NCI-H1105 (cell line): ENCODE data around the gene MRPL28.
A peak's percentile ranks its signal among the peaks of the same experiment; 100 is the strongest.
"Not testable (repeated sequence)": the region's sequence is repeated elsewhere in the genome, so short reads cannot be mapped to it uniquely, and the experiment has no call there.

Source experiments
- DNase-seq: peaks from one replicate; lab custom pipeline; 2025; lab: John Stamatoyannopoulos, UW

Gene MRPL28

GRCh38 chr16:359067-359763 is 11.1 kb downstream of the MRPL28 start:
- DNase-seq: no peak

GRCh38 chr16:356741-357140 is 13.6 kb downstream of the MRPL28 start:
- DNase-seq: no peak

- no peak for DNase-seq
Observed at GRCh38 chr16:354971-355461, 15.3 kb downstream of the MRPL28 start.

- no peak for DNase-seq
Observed at GRCh38 chr16:354291-354881, 16.0 kb downstream of the MRPL28 start.

GRCh38 chr16:353404-354290 is 16.7 kb downstream of the MRPL28 start:
- no peak for DNase-seq

- DNase-seq: peak; percentile 93
Observed at GRCh38 chr16:352547-353403, 17.6 kb downstream of the MRPL28 start, which contains the start of gene AXIN1. TSS of gene AXIN1 (minus strand) at chr16:352723. CDS start at chr16:347025, 5,698 bp downstream.

- no peak for DNase-seq
Observed at GRCh38 chr16:351804-352520, 18.4 kb downstream of the MRPL28 start.

- DNase-seq: no peak
Observed at GRCh38 chr16:350203-350602, 20.1 kb downstream of the MRPL28 start.

- no peak for DNase-seq
Observed at GRCh38 chr16:349211-349610, 21.1 kb downstream of the MRPL28 start.

- DNase-seq: not testable (repeated sequence)
Observed at GRCh38 chr16:348495-348894, 21.8 kb downstream of the MRPL28 start.

- DNase-seq: no peak
Observed at GRCh38 chr16:347203-347602, 23.1 kb downstream of the MRPL28 start.

GRCh38 chr16:346587-346986 is 23.8 kb downstream of the MRPL28 start:
- no peak for DNase-seq

GRCh38 chr16:345772-346171 is 24.6 kb downstream of the MRPL28 start:
- DNase-seq: no peak

- DNase-seq: no peak
Observed at GRCh38 chr16:342455-343213, 27.7 kb downstream of the MRPL28 start.

GRCh38 chr16:341974-342336 is 28.4 kb downstream of the MRPL28 start:
- not testable (repeated sequence) for DNase-seq

- not testable (repeated sequence) for DNase-seq
Observed at GRCh38 chr16:341095-341973, 29.0 kb downstream of the MRPL28 start.

- no peak for DNase-seq
Observed at GRCh38 chr16:340370-341091, 29.8 kb downstream of the MRPL28 start.

GRCh38 chr16:339680-340079 is 30.7 kb downstream of the MRPL28 start:
- DNase-seq: no peak
